ENCODE results near the gene DNM1. TPM values are rescaled to one million over a fixed set of nuclear protein-coding genes. Genes with fewer than 3 reads are reported as not detected.

DNM1 gene
- total and polyA plus RNA-seq, 2 experiments from 2014 or later: 14.4 to 37.2 TPM

- H3K36me3 ChIP-seq (replicated peaks; ENCODE audit: insufficient read depth, low read depth): no peaks in the 10 kb centered on the region
- H3K27me3 ChIP-seq: no peaks in the 10 kb centered on the region
- H3K79me2 ChIP-seq: no peaks in the 10 kb centered on the region
- H3K9me2 ChIP-seq (replicated peaks; ENCODE audit: insufficient read depth): no peaks in the 10 kb centered on the region
- H3K4me1 ChIP-seq (ENCODE audit: insufficient read depth): no peaks in the 10 kb centered on the region
- H2AFZ ChIP-seq: peak overlapping the region; percentile 41
- peak overlapping the region; percentile 60 for H3K27ac ChIP-seq
- H3K4me3 ChIP-seq: peak overlapping the region; percentile 9
- H4K20me1 ChIP-seq (ENCODE audit: insufficient read depth, poor library complexity, severe bottlenecking): no peaks in the 10 kb centered on the region
- H3K9me3 ChIP-seq (ENCODE audit: low read depth): no peaks in the 10 kb centered on the region
- WGBS (ENCODE audit: low lambda C conversion rate, missing lambda C conversion rate): 62% methylated on average over 11 of the region's 11 CpGs
- peak overlapping the region; percentile 74 for H3K4me2 ChIP-seq
- no peak for TF ChIP-seq EZH2 (IDR thresholded peaks at IDR 0.05; ENCODE audit: borderline replicate concordance)
- TF ChIP-seq EZH2phosphoT487 (IDR thresholded peaks at IDR 0.05; ENCODE audit: low read depth, severe bottlenecking, unreplicated experiment): no peak
- TF ChIP-seq, protein P1, sequence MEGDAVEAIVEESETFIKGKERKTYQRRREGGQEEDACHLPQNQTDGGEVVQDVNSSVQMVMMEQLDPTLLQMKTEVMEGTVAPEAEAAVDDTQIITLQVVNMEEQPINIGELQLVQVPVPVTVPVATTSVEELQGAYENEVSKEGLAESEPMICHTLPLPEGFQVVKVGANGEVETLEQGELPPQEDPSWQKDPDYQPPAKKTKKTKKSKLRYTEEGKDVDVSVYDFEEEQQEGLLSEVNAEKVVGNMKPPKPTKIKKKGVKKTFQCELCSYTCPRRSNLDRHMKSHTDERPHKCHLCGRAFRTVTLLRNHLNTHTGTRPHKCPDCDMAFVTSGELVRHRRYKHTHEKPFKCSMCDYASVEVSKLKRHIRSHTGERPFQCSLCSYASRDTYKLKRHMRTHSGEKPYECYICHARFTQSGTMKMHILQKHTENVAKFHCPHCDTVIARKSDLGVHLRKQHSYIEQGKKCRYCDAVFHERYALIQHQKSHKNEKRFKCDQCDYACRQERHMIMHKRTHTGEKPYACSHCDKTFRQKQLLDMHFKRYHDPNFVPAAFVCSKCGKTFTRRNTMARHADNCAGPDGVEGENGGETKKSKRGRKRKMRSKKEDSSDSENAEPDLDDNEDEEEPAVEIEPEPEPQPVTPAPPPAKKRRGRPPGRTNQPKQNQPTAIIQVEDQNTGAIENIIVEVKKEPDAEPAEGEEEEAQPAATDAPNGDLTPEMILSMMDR (IDR thresholded peaks at IDR 0.05; ENCODE audit: poor library complexity): no peak
- DNase-seq (ENCODE audit: low spot score): no peak
Measured at GRCh38 chr9:128159522-128159783, 43.7 kb upstream of the DNM1 start.

- Histone ChIP-seq H2AFZ (peak within 1 kb of the TSS; percentile 92), H3K27me3 (no peaks in the 10 kb centered on the region), H3K9me3 (ENCODE audit: low read depth) (no peaks in the 10 kb centered on the region), H3K27ac (peak within 1 kb of the TSS; percentile 64), H3K9me2 (replicated peaks; ENCODE audit: insufficient read depth) (no peaks in the 10 kb centered on the region), H3K4me1 (ENCODE audit: insufficient read depth) (no peaks in the 10 kb centered on the region), H3K79me2 (no peaks in the 10 kb centered on the region), H3K36me3 (replicated peaks; ENCODE audit: insufficient read depth, low read depth) (no peaks in the 10 kb centered on the region), H4K20me1 (ENCODE audit: insufficient read depth, poor library complexity, severe bottlenecking) (no peaks in the 10 kb centered on the region), H3K4me2 (peak within 1 kb of the TSS; percentile 98), H3K4me3 (peak within 1 kb of the TSS; percentile 78)
- peak; percentile 98 for DNase-seq (ENCODE audit: low spot score)
- 2% methylated on average over 60 of the region's 77 CpGs for WGBS (ENCODE audit: low lambda C conversion rate, missing lambda C conversion rate)
- TF ChIP-seq EZH2phosphoT487 (IDR thresholded peaks at IDR 0.05; ENCODE audit: low read depth, severe bottlenecking, unreplicated experiment) (no peak), EZH2 (IDR thresholded peaks at IDR 0.05; ENCODE audit: borderline replicate concordance) (no peak)
- TF ChIP-seq, protein P1 (IDR thresholded peaks at IDR 0.05; ENCODE audit: poor library complexity): no peak
Measured at GRCh38 chr9:128159784-128160602, 43.2 kb upstream of the DNM1 start, which contains the start of gene BBLN. Gene BBLN (plus strand): TSS chr9:128160265. CDS start chr9:128160408, 143 bp downstream.

- peak overlapping the region; percentile 92 for H2AFZ ChIP-seq
- peak overlapping the region; percentile 98 for H3K4me2 ChIP-seq
- no peaks in the 10 kb centered on the region for H3K9me3 ChIP-seq (ENCODE audit: low read depth)
- H3K79me2 ChIP-seq: no peaks in the 10 kb centered on the region
- TF ChIP-seq, protein P1 (IDR thresholded peaks at IDR 0.05; ENCODE audit: poor library complexity): no peak
- TF ChIP-seq EZH2 (IDR thresholded peaks at IDR 0.05; ENCODE audit: borderline replicate concordance) (no peak), EZH2phosphoT487 (IDR thresholded peaks at IDR 0.05; ENCODE audit: low read depth, severe bottlenecking, unreplicated experiment) (no peak)
- no peaks in the 10 kb centered on the region for H4K20me1 ChIP-seq (ENCODE audit: insufficient read depth, poor library complexity, severe bottlenecking)
- peak overlapping the region; percentile 78 for H3K4me3 ChIP-seq
- H3K27ac ChIP-seq: peak overlapping the region; percentile 64
- H3K9me2 ChIP-seq (replicated peaks; ENCODE audit: insufficient read depth): no peaks in the 10 kb centered on the region
- no peaks in the 10 kb centered on the region for H3K27me3 ChIP-seq
- 3% methylated on average over 20 of the region's 23 CpGs for WGBS (ENCODE audit: low lambda C conversion rate, missing lambda C conversion rate)
- H3K36me3 ChIP-seq (replicated peaks; ENCODE audit: insufficient read depth, low read depth): no peaks in the 10 kb centered on the region
- no peaks in the 10 kb centered on the region for H3K4me1 ChIP-seq (ENCODE audit: insufficient read depth)
- DNase-seq (ENCODE audit: low spot score): peak; percentile 45
Measured at GRCh38 chr9:128160603-128160987, 42.6 kb upstream of the DNM1 start.
